Measurements from ENCODE around the gene PCSK1N. TPM values are rescaled to one million over a fixed set of nuclear protein-coding genes. Genes with fewer than 3 reads are reported as not detected.

Gene PCSK1N
- total RNA-seq, 4 donors from 2014 or later, result 1.5 to 9.0 (median 2.4) TPM

GRCh38 chrX:48831909-48832291 is 3.5 kb downstream of the PCSK1N start:
- Histone ChIP-seq H3K36me3 (no peaks in the 10 kb centered on the region), H3K4me3 (peak overlapping the region; percentile 24), H3K27ac (no peak overlapping the region), H3K27me3 (peaks cover 24% of the 10 kb centered on the region), H3K4me1 (peaks cover 6% of the 10 kb centered on the region), H3K9me3 (no peaks in the 10 kb centered on the region)
- no CpG with 5 or more reads among the region's 57 CpGs for WGBS
- no peak for DNase-seq (ENCODE audit: low spot score in 2 of 2)
- TF ChIP-seq POLR2A (IDR thresholded peaks at IDR 0.05), result no peak
- no peak for TF ChIP-seq POLR2AphosphoS5 (IDR thresholded peaks at IDR 0.05)
- TF ChIP-seq CTCF (IDR thresholded peaks at IDR 0.05), result no peak
- no peak for TF ChIP-seq EP300 (IDR thresholded peaks at IDR 0.05)

- Histone ChIP-seq H3K9me3 (no peaks in the 10 kb centered on the region), H3K27me3 (peaks cover 25% of the 10 kb centered on the region), H3K4me3 (peak overlapping the region; percentile 24), H3K27ac (no peak overlapping the region), H3K36me3 (no peaks in the 10 kb centered on the region), H3K4me1 (peaks cover 6% of the 10 kb centered on the region)
- DNase-seq (ENCODE audit: low spot score in 2 of 2), result no peak
- TF ChIP-seq POLR2A (IDR thresholded peaks at IDR 0.05), result no peak
- TF ChIP-seq POLR2AphosphoS5 (IDR thresholded peaks at IDR 0.05), result no peak
- no peak for TF ChIP-seq EP300 (IDR thresholded peaks at IDR 0.05)
- no peak for TF ChIP-seq CTCF (IDR thresholded peaks at IDR 0.05)
- WGBS, result 46% methylated on average over 26 of the region's 58 CpGs
These were observed 4.1 kb downstream of the PCSK1N start for GRCh38 chrX:48831136-48831908.

- no peak for DNase-seq (ENCODE audit: low spot score in 2 of 2)
These were observed 6.2 kb downstream of the PCSK1N start for GRCh38 chrX:48829016-48829735.

GRCh38 chrX:48827654-48827968 is 7.8 kb downstream of the PCSK1N start:
- Histone ChIP-seq H3K27ac (no peak overlapping the region), H3K36me3 (peaks cover 23% of the 10 kb centered on the region), H3K4me3 (no peak overlapping the region), H3K9me3 (no peaks in the 10 kb centered on the region), H3K4me1 (no peaks in the 10 kb centered on the region), H3K27me3 (peaks cover 20% of the 10 kb centered on the region)
- no peak for DNase-seq (ENCODE audit: low spot score in 2 of 2)
- 82% methylated on average over 4 of the region's 4 CpGs for WGBS
- no peak for TF ChIP-seq POLR2A (IDR thresholded peaks at IDR 0.05)
- no peak for TF ChIP-seq POLR2AphosphoS5 (IDR thresholded peaks at IDR 0.05)
- TF ChIP-seq EP300 (IDR thresholded peaks at IDR 0.05), result no peak
- no peak for TF ChIP-seq CTCF (IDR thresholded peaks at IDR 0.05)

More at GRCh38 chrX:48829016-48829735, 6.2 kb downstream of the PCSK1N start:
- Histone ChIP-seq H3K27me3 (peaks cover 20% of the 10 kb centered on the region), H3K36me3 (peaks cover 8% of the 10 kb centered on the region), H3K9me3 (no peaks in the 10 kb centered on the region), H3K4me3 (no peak overlapping the region), H3K27ac (no peak overlapping the region), H3K4me1 (no peaks in the 10 kb centered on the region)
- 74% methylated on average over 5 of the region's 24 CpGs for WGBS
- TF ChIP-seq POLR2A (IDR thresholded peaks at IDR 0.05), result no peak
- TF ChIP-seq POLR2AphosphoS5 (IDR thresholded peaks at IDR 0.05), result no peak
- TF ChIP-seq CTCF (IDR thresholded peaks at IDR 0.05), result no peak
- no peak for TF ChIP-seq EP300 (IDR thresholded peaks at IDR 0.05)
